Muscle layer of duodenum (tissue), 2 donors: ENCODE measurements around the gene AKAP13.

Source experiments
- H3K27ac ChIP-seq: one replicate; pipeline ENCODE4 v1.7.0; 2013; ENCODE audit warnings: mild to moderate bottlenecking, low read length
- H3K27me3 ChIP-seq: one replicate; pipeline ENCODE4 v1.7.0; 2013; ENCODE audit warnings: low read depth, mild to moderate bottlenecking, control low read depth, low read length
- H3K36me3 ChIP-seq, 2 donors: one replicate each; pipeline ENCODE4 v1.7.0; 2013; ENCODE audit warnings: low read length in 2 of 2, control low read depth in 1 of 2, mild to moderate bottlenecking in 1 of 2; ENCODE audit not compliant: insufficient read depth in 2 of 2, control insufficient read depth in 1 of 2
- H3K4me1 ChIP-seq, 2 donors: one replicate each; pipeline ENCODE4 v1.7.0; 2013; ENCODE audit warnings: low read length in 2 of 2, mild to moderate bottlenecking in 2 of 2, control low read depth in 1 of 2, moderate library complexity in 1 of 2; ENCODE audit not compliant: insufficient read depth in 2 of 2, control insufficient read depth in 1 of 2
- H3K4me3 ChIP-seq, 2 donors: one replicate each; pipeline ENCODE4 v1.7.0; 2013; ENCODE audit warnings: low read length in 2 of 2, low read depth in 1 of 2, mild to moderate bottlenecking in 1 of 2
- H3K9me3 ChIP-seq, 2 donors: one replicate each; pipeline ENCODE4 v1.7.0; 2013; ENCODE audit warnings: low read length in 2 of 2, control low read depth in 1 of 2, mild to moderate bottlenecking in 1 of 2; ENCODE audit not compliant: control insufficient read depth in 1 of 2
- donor health status: healthy.

Gene AKAP13

GRCh38 chr15:85394554-85395333 is 14.3 kb downstream of the AKAP13 start:
- no peak overlapping the region for H3K4me3 ChIP-seq
- no peak overlapping the region for H3K27ac ChIP-seq
- no peaks in the 10 kb centered on the region for H3K9me3 ChIP-seq
- no peaks in the 10 kb centered on the region for H3K27me3 ChIP-seq
- H3K36me3 ChIP-seq: no peaks in the 10 kb centered on the region
- H3K4me1 ChIP-seq: peaks cover 0 to 24% of the 10 kb centered on the region in 2 donors

GRCh38 chr15:85396554-85396953 is 16.2 kb downstream of the AKAP13 start:
- Histone ChIP-seq H3K36me3 (no peaks in the 10 kb centered on the region), H3K4me1 (peaks cover 6 to 22% of the 10 kb centered on the region in 2 donors)

GRCh38 chr15:85397151-85397550 is 16.7 kb downstream of the AKAP13 start:
- no peak overlapping the region for H3K4me3 ChIP-seq
- H3K27ac ChIP-seq: no peak overlapping the region
- H3K27me3 ChIP-seq: no peaks in the 10 kb centered on the region
- no peaks in the 10 kb centered on the region for H3K9me3 ChIP-seq
- peaks cover 12 to 28% of the 10 kb centered on the region in 2 donors for H3K4me1 ChIP-seq
- no peaks in the 10 kb centered on the region for H3K36me3 ChIP-seq

More at GRCh38 chr15:85396554-85396953, 16.2 kb downstream of the AKAP13 start:
- Histone ChIP-seq H3K27ac (no peak overlapping the region), H3K27me3 (no peaks in the 10 kb centered on the region), H3K9me3 (no peaks in the 10 kb centered on the region), H3K4me3 (no peak overlapping the region)

- Histone ChIP-seq H3K27me3 (no peaks in the 10 kb centered on the region), H3K4me3 (no peak overlapping the region), H3K9me3 (no peaks in the 10 kb centered on the region), H3K36me3 (no peaks in the 10 kb centered on the region), H3K4me1 (peaks cover 16 to 34% of the 10 kb centered on the region in 2 donors), H3K27ac (no peak overlapping the region)
Observed at GRCh38 chr15:85397926-85398325, 17.5 kb downstream of the AKAP13 start.

GRCh38 chr15:85398822-85399221 is 18.4 kb downstream of the AKAP13 start:
- H3K9me3 ChIP-seq: no peaks in the 10 kb centered on the region
- H3K27me3 ChIP-seq: no peaks in the 10 kb centered on the region
- no peak overlapping the region for H3K27ac ChIP-seq
- no peak overlapping the region for H3K4me3 ChIP-seq
- H3K4me1 ChIP-seq: peaks cover 18 to 38% of the 10 kb centered on the region in 2 donors
- no peaks in the 10 kb centered on the region for H3K36me3 ChIP-seq

- Histone ChIP-seq H3K9me3 (no peaks in the 10 kb centered on the region), H3K27ac (no peak overlapping the region), H3K4me1 (peaks cover 26 to 42% of the 10 kb centered on the region in 2 donors), H3K27me3 (no peaks in the 10 kb centered on the region), H3K4me3 (no peak overlapping the region), H3K36me3 (no peaks in the 10 kb centered on the region)
Observed at GRCh38 chr15:85399627-85400026, 19.2 kb downstream of the AKAP13 start.

GRCh38 chr15:85400606-85401005 is 20.2 kb downstream of the AKAP13 start:
- no peaks in the 10 kb centered on the region for H3K36me3 ChIP-seq
- H3K9me3 ChIP-seq: no peaks in the 10 kb centered on the region
- H3K27me3 ChIP-seq: no peaks in the 10 kb centered on the region
- H3K4me1 ChIP-seq: peaks cover 31 to 43% of the 10 kb centered on the region in 2 donors
- no peak overlapping the region for H3K27ac ChIP-seq
- no peak overlapping the region for H3K4me3 ChIP-seq

- Histone ChIP-seq H3K4me3 (no peak overlapping the region), H3K36me3 (no peaks in the 10 kb centered on the region), H3K27me3 (no peaks in the 10 kb centered on the region), H3K9me3 (no peaks in the 10 kb centered on the region), H3K27ac (peak overlapping the region; percentile 2), H3K4me1 (peaks cover 31 to 43% of the 10 kb centered on the region in 2 donors)
Observed at GRCh38 chr15:85401108-85401774, 20.8 kb downstream of the AKAP13 start.

- no peak overlapping the region for H3K4me3 ChIP-seq
- no peaks in the 10 kb centered on the region for H3K27me3 ChIP-seq
Observed at GRCh38 chr15:85402195-85402881, 21.9 kb downstream of the AKAP13 start.

GRCh38 chr15:85403745-85404144 is 23.3 kb downstream of the AKAP13 start:
- H3K4me1 ChIP-seq: peaks cover 32 to 36% of the 10 kb centered on the region in 2 donors
- no peaks in the 10 kb centered on the region for H3K27me3 ChIP-seq
- no peaks in the 10 kb centered on the region for H3K9me3 ChIP-seq
- no peak overlapping the region for H3K4me3 ChIP-seq
- H3K36me3 ChIP-seq: no peaks in the 10 kb centered on the region
- H3K27ac ChIP-seq: no peak overlapping the region

More at GRCh38 chr15:85402195-85402881, 21.9 kb downstream of the AKAP13 start:
- Histone ChIP-seq H3K27ac (no peak overlapping the region), H3K36me3 (no peaks in the 10 kb centered on the region), H3K4me1 (peaks cover 31 to 34% of the 10 kb centered on the region in 2 donors), H3K9me3 (no peaks in the 10 kb centered on the region)
